ENCODE data around the gene ASTN2.

DNA sequence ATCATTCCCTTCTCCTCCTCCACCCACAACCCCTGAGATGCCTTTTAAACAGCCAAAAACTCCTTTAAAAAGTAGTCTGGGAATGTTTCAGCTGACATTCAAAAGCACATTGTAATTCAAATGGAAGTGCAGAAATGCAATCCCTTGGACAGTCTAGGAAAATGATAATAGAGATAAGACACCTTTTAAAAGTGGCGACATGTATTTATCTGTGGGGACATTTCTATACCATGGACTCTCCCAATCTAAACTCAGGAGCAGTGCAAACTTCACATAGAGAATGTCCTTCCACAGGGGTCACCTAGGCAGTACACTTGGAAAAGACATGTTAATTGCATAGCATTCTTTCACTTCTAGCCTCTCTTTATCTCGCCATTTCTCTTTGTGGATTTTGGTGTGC, 694.7 kb downstream of the ASTN2 start:
- TF ChIP-seq POLR2A (IDR thresholded peaks at IDR 0.05): no peak
- TF ChIP-seq, protein P1, sequence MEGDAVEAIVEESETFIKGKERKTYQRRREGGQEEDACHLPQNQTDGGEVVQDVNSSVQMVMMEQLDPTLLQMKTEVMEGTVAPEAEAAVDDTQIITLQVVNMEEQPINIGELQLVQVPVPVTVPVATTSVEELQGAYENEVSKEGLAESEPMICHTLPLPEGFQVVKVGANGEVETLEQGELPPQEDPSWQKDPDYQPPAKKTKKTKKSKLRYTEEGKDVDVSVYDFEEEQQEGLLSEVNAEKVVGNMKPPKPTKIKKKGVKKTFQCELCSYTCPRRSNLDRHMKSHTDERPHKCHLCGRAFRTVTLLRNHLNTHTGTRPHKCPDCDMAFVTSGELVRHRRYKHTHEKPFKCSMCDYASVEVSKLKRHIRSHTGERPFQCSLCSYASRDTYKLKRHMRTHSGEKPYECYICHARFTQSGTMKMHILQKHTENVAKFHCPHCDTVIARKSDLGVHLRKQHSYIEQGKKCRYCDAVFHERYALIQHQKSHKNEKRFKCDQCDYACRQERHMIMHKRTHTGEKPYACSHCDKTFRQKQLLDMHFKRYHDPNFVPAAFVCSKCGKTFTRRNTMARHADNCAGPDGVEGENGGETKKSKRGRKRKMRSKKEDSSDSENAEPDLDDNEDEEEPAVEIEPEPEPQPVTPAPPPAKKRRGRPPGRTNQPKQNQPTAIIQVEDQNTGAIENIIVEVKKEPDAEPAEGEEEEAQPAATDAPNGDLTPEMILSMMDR (IDR thresholded peaks at IDR 0.05): no peak

All from testis (tissue), 2 donors.